Central memory CD8-positive, alpha-beta T cell (primary cell): ENCODE measurements around the gene LRP5.
"Not testable (repeated sequence)": the region's sequence is repeated elsewhere in the genome, so short reads cannot be mapped to it uniquely, and the experiment has no call there.

Experiments
- ATAC-seq: fragments of 150-1000 bp; cut with Tn5 transposase; replicated peaks from 2 replicates; pipeline ENCODE4 v1.10.0; 2022; ENCODE audit warnings: mild to moderate bottlenecking, moderate FRiP score, moderate number of reproducible peaks; ENCODE audit not compliant: poor library complexity, severe bottlenecking; ENCODE audit errors: extremely low read depth
- DNase-seq, 2 donors: peaks; one replicate each; pipeline ENCODE4 v3.0.0; 2021; ENCODE audit warnings: low spot score in 2 of 2
- H3K27ac Mint-ChIP-seq: one replicate; pipeline ENCODE4 v1.8.0; 2022; ENCODE audit warnings: low read depth, mild to moderate bottlenecking, moderate library complexity, mixed read lengths
- H3K27me3 Mint-ChIP-seq: one replicate; pipeline ENCODE4 v1.8.0; 2022; ENCODE audit warnings: mixed read lengths
- H3K36me3 Mint-ChIP-seq: one replicate; pipeline ENCODE4 v1.8.0; 2022; ENCODE audit warnings: mild to moderate bottlenecking, moderate library complexity, mixed read lengths; ENCODE audit not compliant: insufficient read depth
- H3K4me1 Mint-ChIP-seq: one replicate; pipeline ENCODE4 v1.8.0; 2022; ENCODE audit warnings: mixed read lengths
- H3K4me3 Mint-ChIP-seq: one replicate; pipeline ENCODE4 v1.8.0; 2022; ENCODE audit warnings: mild to moderate bottlenecking, moderate library complexity, mixed read lengths
- H3K9me3 Mint-ChIP-seq: one replicate; pipeline ENCODE4 v1.8.0; 2022; ENCODE audit warnings: mixed read lengths

Gene LRP5

GRCh38 chr11:68295271-68295670 is 17.1 kb upstream of the LRP5 start:
- H3K36me3 Mint-ChIP-seq: no peaks in the 10 kb centered on the region
- no peaks in the 10 kb centered on the region for H3K9me3 Mint-ChIP-seq
- no peaks in the 10 kb centered on the region for H3K27me3 Mint-ChIP-seq
- ATAC-seq (no peak), DNase-seq (no peak)
- H3K4me1 Mint-ChIP-seq: no peaks in the 10 kb centered on the region
- H3K4me3 Mint-ChIP-seq: no peak overlapping the region
- H3K27ac Mint-ChIP-seq: no peak overlapping the region

GRCh38 chr11:68295940-68296339 is 16.5 kb upstream of the LRP5 start:
- H3K27me3 Mint-ChIP-seq: no peaks in the 10 kb centered on the region
- H3K27ac Mint-ChIP-seq: no peak overlapping the region
- no peak overlapping the region for H3K4me3 Mint-ChIP-seq
- no peak for DNase-seq
- H3K9me3 Mint-ChIP-seq: no peaks in the 10 kb centered on the region
- ATAC-seq: no peak
- no peaks in the 10 kb centered on the region for H3K36me3 Mint-ChIP-seq
- no peaks in the 10 kb centered on the region for H3K4me1 Mint-ChIP-seq

GRCh38 chr11:68296344-68297051 is 15.9 kb upstream of the LRP5 start:
- no peak overlapping the region for H3K27ac Mint-ChIP-seq
- H3K27me3 Mint-ChIP-seq: no peaks in the 10 kb centered on the region
- H3K9me3 Mint-ChIP-seq: no peaks in the 10 kb centered on the region
- DNase-seq (no peak), ATAC-seq (no peak)
- H3K36me3 Mint-ChIP-seq: no peaks in the 10 kb centered on the region
- H3K4me1 Mint-ChIP-seq: no peaks in the 10 kb centered on the region
- no peak overlapping the region for H3K4me3 Mint-ChIP-seq

GRCh38 chr11:68297052-68297378 is 15.4 kb upstream of the LRP5 start:
- no peak for DNase-seq
- H3K27me3 Mint-ChIP-seq: no peaks in the 10 kb centered on the region
- no peak overlapping the region for H3K27ac Mint-ChIP-seq
- no peak overlapping the region for H3K4me3 Mint-ChIP-seq
- ATAC-seq: no peak
- no peaks in the 10 kb centered on the region for H3K36me3 Mint-ChIP-seq
- no peaks in the 10 kb centered on the region for H3K4me1 Mint-ChIP-seq
- no peaks in the 10 kb centered on the region for H3K9me3 Mint-ChIP-seq

- H3K27ac Mint-ChIP-seq: no peak overlapping the region
Observed at GRCh38 chr11:68297494-68297811, 14.9 kb upstream of the LRP5 start.

GRCh38 chr11:68297812-68298658 is 14.4 kb upstream of the LRP5 start:
- Mint-ChIP-seq H3K4me1 (no peaks in the 10 kb centered on the region), H3K27ac (no peak overlapping the region), H3K4me3 (no peak overlapping the region), H3K27me3 (no peaks in the 10 kb centered on the region), H3K9me3 (no peaks in the 10 kb centered on the region), H3K36me3 (no peaks in the 10 kb centered on the region)
- DNase-seq (peak; percentile 56 to 74), ATAC-seq (peak; percentile 89)

More at GRCh38 chr11:68297494-68297811, 14.9 kb upstream of the LRP5 start:
- no peaks in the 10 kb centered on the region for H3K36me3 Mint-ChIP-seq
- H3K9me3 Mint-ChIP-seq: no peaks in the 10 kb centered on the region
- H3K27me3 Mint-ChIP-seq: no peaks in the 10 kb centered on the region
- no peak overlapping the region for H3K4me3 Mint-ChIP-seq
- ATAC-seq: peak; percentile 19
- no peak for DNase-seq
- H3K4me1 Mint-ChIP-seq: no peaks in the 10 kb centered on the region

- H3K4me3 Mint-ChIP-seq: no peak overlapping the region
- H3K27me3 Mint-ChIP-seq: no peaks in the 10 kb centered on the region
- no peak overlapping the region for H3K27ac Mint-ChIP-seq
- no peaks in the 10 kb centered on the region for H3K9me3 Mint-ChIP-seq
- no peaks in the 10 kb centered on the region for H3K4me1 Mint-ChIP-seq
- ATAC-seq: no peak
- DNase-seq: no peak
- no peaks in the 10 kb centered on the region for H3K36me3 Mint-ChIP-seq
Observed at GRCh38 chr11:68298659-68299516, 13.5 kb upstream of the LRP5 start.

GRCh38 chr11:68299517-68299879 is 12.9 kb upstream of the LRP5 start:
- H3K27me3 Mint-ChIP-seq, ATAC-seq, H3K36me3 Mint-ChIP-seq, H3K9me3 Mint-ChIP-seq, H3K27ac Mint-ChIP-seq, H3K4me1 Mint-ChIP-seq, DNase-seq, H3K4me3 Mint-ChIP-seq: not testable (repeated sequence)

GRCh38 chr11:68300076-68300830 is 12.1 kb upstream of the LRP5 start:
- DNase-seq (no peak), ATAC-seq (no peak)
- Mint-ChIP-seq H3K36me3 (no peaks in the 10 kb centered on the region), H3K4me3 (no peak overlapping the region), H3K27me3 (no peaks in the 10 kb centered on the region), H3K4me1 (no peaks in the 10 kb centered on the region), H3K9me3 (no peaks in the 10 kb centered on the region), H3K27ac (no peak overlapping the region)

GRCh38 chr11:68302256-68302655 is 10.1 kb upstream of the LRP5 start:
- DNase-seq (no peak), ATAC-seq (no peak)
- peaks cover 8% of the 10 kb centered on the region for H3K4me1 Mint-ChIP-seq
- H3K4me3 Mint-ChIP-seq: no peak overlapping the region
- no peaks in the 10 kb centered on the region for H3K27me3 Mint-ChIP-seq
- H3K27ac Mint-ChIP-seq: no peak overlapping the region
- no peaks in the 10 kb centered on the region for H3K9me3 Mint-ChIP-seq
- no peaks in the 10 kb centered on the region for H3K36me3 Mint-ChIP-seq

- no peaks in the 10 kb centered on the region for H3K27me3 Mint-ChIP-seq
- DNase-seq (no peak), ATAC-seq (no peak)
- H3K4me1 Mint-ChIP-seq: peaks cover 8% of the 10 kb centered on the region
- H3K9me3 Mint-ChIP-seq: no peaks in the 10 kb centered on the region
- H3K4me3 Mint-ChIP-seq: no peak overlapping the region
- H3K36me3 Mint-ChIP-seq: no peaks in the 10 kb centered on the region
- no peak overlapping the region for H3K27ac Mint-ChIP-seq
Observed at GRCh38 chr11:68302670-68303069, 9.7 kb upstream of the LRP5 start.

- DNase-seq (no peak), ATAC-seq (no peak)
- no peaks in the 10 kb centered on the region for H3K36me3 Mint-ChIP-seq
- H3K27ac Mint-ChIP-seq: no peak overlapping the region
- peaks cover 8% of the 10 kb centered on the region for H3K4me1 Mint-ChIP-seq
- no peaks in the 10 kb centered on the region for H3K27me3 Mint-ChIP-seq
- H3K9me3 Mint-ChIP-seq: no peaks in the 10 kb centered on the region
- H3K4me3 Mint-ChIP-seq: no peak overlapping the region
Observed at GRCh38 chr11:68303083-68303482, 9.3 kb upstream of the LRP5 start.
